ENCODE data around the gene DVL2. TPM values are rescaled to one million over a fixed set of nuclear protein-coding genes. Genes with fewer than 3 reads are reported as not detected.

The DVL2 gene
- total RNA-seq, 1 experiment from 2014 or later = 133 TPM

DNA sequence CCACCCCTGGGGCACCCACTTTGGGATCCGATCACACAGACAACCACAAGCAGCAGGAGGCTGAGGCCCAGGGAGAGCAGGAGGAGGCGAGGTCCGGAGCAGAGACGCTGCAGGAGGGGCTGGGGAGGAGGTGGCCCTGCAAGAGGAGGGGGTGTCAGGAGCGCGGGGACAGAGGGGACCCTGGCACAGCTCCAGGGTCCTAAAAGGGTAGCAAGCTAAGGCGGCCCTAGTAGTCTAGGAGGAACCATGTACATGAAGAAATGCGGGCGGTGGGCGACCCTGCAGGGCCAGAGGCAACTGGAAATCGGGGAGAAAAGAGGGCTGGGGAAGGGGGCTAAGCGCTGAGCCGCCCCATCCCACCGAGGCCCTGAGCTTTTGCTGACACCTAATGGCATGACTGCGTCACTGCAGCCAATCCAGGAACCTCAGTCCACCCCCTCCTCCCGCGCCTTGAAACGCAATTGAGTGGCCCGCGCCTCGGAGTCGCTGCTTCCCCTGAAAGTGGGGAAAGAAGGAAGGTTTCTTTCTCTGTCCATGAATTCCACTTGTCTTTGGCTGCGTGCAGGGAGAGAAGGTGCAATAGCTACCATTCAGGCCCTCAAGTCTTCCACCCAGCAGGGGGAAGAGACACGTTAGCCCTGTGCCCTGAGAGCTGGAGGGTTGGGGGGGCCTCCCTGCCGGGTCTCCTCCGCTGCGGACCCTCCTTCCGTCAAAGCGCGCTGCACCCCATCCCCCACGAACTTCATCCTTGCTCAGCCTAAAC, 56.9 kb downstream of the DVL2 start:
- no peaks in the 10 kb centered on the region for H3K36me3 ChIP-seq (ENCODE audit: insufficient read depth, low read length, poor library complexity, severe bottlenecking)
- H3K27me3 ChIP-seq (replicated peaks; ENCODE audit: insufficient read depth, low read depth, low read length, poor library complexity) = no peaks in the 10 kb centered on the region
- TF ChIP-seq EZH2 (IDR thresholded peaks at IDR 0.05; ENCODE audit: borderline replicate concordance, low read depth, low read length, poor library complexity, severe bottlenecking) = no peak
- TF ChIP-seq, protein P1, sequence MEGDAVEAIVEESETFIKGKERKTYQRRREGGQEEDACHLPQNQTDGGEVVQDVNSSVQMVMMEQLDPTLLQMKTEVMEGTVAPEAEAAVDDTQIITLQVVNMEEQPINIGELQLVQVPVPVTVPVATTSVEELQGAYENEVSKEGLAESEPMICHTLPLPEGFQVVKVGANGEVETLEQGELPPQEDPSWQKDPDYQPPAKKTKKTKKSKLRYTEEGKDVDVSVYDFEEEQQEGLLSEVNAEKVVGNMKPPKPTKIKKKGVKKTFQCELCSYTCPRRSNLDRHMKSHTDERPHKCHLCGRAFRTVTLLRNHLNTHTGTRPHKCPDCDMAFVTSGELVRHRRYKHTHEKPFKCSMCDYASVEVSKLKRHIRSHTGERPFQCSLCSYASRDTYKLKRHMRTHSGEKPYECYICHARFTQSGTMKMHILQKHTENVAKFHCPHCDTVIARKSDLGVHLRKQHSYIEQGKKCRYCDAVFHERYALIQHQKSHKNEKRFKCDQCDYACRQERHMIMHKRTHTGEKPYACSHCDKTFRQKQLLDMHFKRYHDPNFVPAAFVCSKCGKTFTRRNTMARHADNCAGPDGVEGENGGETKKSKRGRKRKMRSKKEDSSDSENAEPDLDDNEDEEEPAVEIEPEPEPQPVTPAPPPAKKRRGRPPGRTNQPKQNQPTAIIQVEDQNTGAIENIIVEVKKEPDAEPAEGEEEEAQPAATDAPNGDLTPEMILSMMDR (conservative IDR thresholded peaks at IDR 0.05; ENCODE audit: low read depth, low read length) = peak; percentile 96
- peak overlapping the region; percentile 54 for H3K4me3 ChIP-seq (ENCODE audit: low read depth, low read length, poor library complexity, severe bottlenecking)
- peak; percentile 89 for DNase-seq (ENCODE audit: low spot score)
- CTCF ChIA-PET = interaction anchor here (0.7 to 1.9 kb wide), 6 partner anchors 11 to 142 kb away, joined by 3 to 9 read pairs (median 5); partner anchors contain the start of gene SLC16A13
- peak overlapping the region; percentile 63 for H3K27ac ChIP-seq (ENCODE audit: low read depth, low read length, poor library complexity, severe bottlenecking)
- intact Hi-C loops (cut with micrococcal nuclease; ENCODE audit: unreplicated experiment) = loop anchor here (1.0 kb wide), 1 partner anchor 125 kb away; no protein-coding TSS in a partner anchor
- peaks cover 8% of the 10 kb centered on the region for H3K4me1 ChIP-seq (ENCODE audit: insufficient read depth, low read length, poor library complexity, severe bottlenecking)
- no peaks in the 10 kb centered on the region for H3K9me3 ChIP-seq (ENCODE audit: low read depth, low read length, poor library complexity, severe bottlenecking)
- POLR2A ChIA-PET (ENCODE audit: low non-redundant PET) = no interaction called here
- no TSS peak for BruUV-seq (replicated peaks)

DNA sequence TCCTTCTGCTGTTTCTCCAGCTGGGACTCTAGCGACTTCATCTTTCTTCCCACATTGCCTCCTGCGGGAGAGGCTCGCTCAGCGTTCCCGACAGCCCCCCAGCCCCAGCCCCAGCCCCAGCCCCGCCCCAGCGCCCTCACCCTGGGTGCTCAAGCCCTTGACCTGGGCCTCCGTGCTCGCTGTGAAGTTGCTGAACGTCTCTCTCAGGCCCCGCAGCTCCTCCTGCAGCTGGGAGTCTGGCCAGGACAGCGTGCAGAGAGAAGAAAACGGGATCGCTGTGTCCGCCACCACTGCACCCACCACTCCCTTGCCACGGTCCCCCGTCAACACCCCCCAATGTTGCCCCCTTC, 57.5 kb downstream of the DVL2 start:
- no TSS peak for BruUV-seq (replicated peaks)
- Histone ChIP-seq H3K27ac (ENCODE audit: low read depth, low read length, poor library complexity, severe bottlenecking) (peak overlapping the region; percentile 63), H3K9me3 (ENCODE audit: low read depth, low read length, poor library complexity, severe bottlenecking) (no peaks in the 10 kb centered on the region), H3K27me3 (replicated peaks; ENCODE audit: insufficient read depth, low read depth, low read length, poor library complexity) (no peaks in the 10 kb centered on the region), H3K4me3 (ENCODE audit: low read depth, low read length, poor library complexity, severe bottlenecking) (peak overlapping the region; percentile 54), H3K4me1 (ENCODE audit: insufficient read depth, low read length, poor library complexity, severe bottlenecking) (peaks cover 8% of the 10 kb centered on the region), H3K36me3 (ENCODE audit: insufficient read depth, low read length, poor library complexity, severe bottlenecking) (no peaks in the 10 kb centered on the region)
- no peak for DNase-seq (ENCODE audit: low spot score)
- ChIA-PET POLR2A (ENCODE audit: low non-redundant PET) (interaction anchor here (0.6 kb wide), 1 partner anchor 183 kb away, joined by 5 read pairs; no protein-coding TSS in a partner anchor), CTCF (interaction anchor here (0.7 to 1.9 kb wide), 6 partner anchors 12 to 141 kb away, joined by 3 to 9 read pairs (median 5); partner anchors contain the start of gene SLC16A13)
- TF ChIP-seq EZH2 (IDR thresholded peaks at IDR 0.05; ENCODE audit: borderline replicate concordance, low read depth, low read length, poor library complexity, severe bottlenecking) = no peak
- TF ChIP-seq, protein P1 (conservative IDR thresholded peaks at IDR 0.05; ENCODE audit: low read depth, low read length) = no peak
- intact Hi-C loops (cut with micrococcal nuclease; ENCODE audit: unreplicated experiment) = loop anchor here (1.0 kb wide), 1 partner anchor 125 kb away; no protein-coding TSS in a partner anchor

DNA sequence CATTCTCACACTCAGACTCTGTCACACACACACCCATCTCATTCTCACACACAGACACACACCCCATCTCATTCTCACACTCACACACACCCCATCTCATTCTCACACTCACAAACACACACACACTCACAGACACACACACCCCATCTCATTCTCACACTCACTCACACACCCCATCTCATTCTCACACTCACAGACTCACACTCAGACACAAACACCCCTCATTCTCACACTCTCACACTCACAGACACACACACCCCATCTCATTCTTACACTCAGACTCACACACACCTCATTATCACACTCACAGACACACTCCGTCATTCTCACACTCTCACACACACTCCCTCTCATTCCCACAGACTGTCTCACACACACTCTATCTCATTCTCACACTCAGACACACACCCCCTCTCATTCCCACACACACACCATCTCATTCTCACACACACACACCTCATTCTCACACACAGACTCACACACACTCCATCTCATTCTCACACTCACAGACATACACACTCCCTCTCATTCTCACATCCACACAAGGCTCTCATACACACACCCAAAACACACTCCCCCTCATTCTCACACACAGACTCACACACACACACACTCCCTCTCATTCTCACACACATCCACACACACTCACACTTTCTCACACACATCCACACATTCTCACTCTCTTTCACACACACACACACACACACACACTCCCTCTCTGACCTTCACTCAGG, 58.0 kb downstream of the DVL2 start:
- intact Hi-C loops (cut with micrococcal nuclease; ENCODE audit: unreplicated experiment) = no loop called here
- POLR2A ChIA-PET (ENCODE audit: low non-redundant PET) = interaction anchor here (0.6 kb wide), 1 partner anchor 184 kb away, joined by 5 read pairs; no protein-coding TSS in a partner anchor
- no peaks in the 10 kb centered on the region for H3K9me3 ChIP-seq (ENCODE audit: low read depth, low read length, poor library complexity, severe bottlenecking)
- peak overlapping the region; percentile 54 for H3K4me3 ChIP-seq (ENCODE audit: low read depth, low read length, poor library complexity, severe bottlenecking)
- no TSS peak for BruUV-seq (replicated peaks)
- no peak overlapping the region for H3K27ac ChIP-seq (ENCODE audit: low read depth, low read length, poor library complexity, severe bottlenecking)
- TF ChIP-seq, protein P1 (conservative IDR thresholded peaks at IDR 0.05; ENCODE audit: low read depth, low read length) = no peak
- TF ChIP-seq EZH2 (IDR thresholded peaks at IDR 0.05; ENCODE audit: borderline replicate concordance, low read depth, low read length, poor library complexity, severe bottlenecking) = no peak
- H3K36me3 ChIP-seq (ENCODE audit: insufficient read depth, low read length, poor library complexity, severe bottlenecking) = no peaks in the 10 kb centered on the region
- H3K27me3 ChIP-seq (replicated peaks; ENCODE audit: insufficient read depth, low read depth, low read length, poor library complexity) = no peaks in the 10 kb centered on the region
- H3K4me1 ChIP-seq (ENCODE audit: insufficient read depth, low read length, poor library complexity, severe bottlenecking) = peaks cover 8% of the 10 kb centered on the region
- DNase-seq (ENCODE audit: low spot score) = no peak
- CTCF ChIA-PET = interaction anchor here (1.1 to 1.5 kb wide), 2 partner anchors 40 to 130 kb away, joined by 4 to 9 read pairs; no protein-coding TSS in a partner anchor
